Epithelial cell of alveolus of lung (primary cell): ENCODE data around the gene ZNF585A. TPM values are rescaled to one million over a fixed set of nuclear protein-coding genes. Genes with fewer than 3 reads are reported as not detected.

Source experiments
- total RNA-seq: library from RNA; depleted of rRNA; stranded (reverse); fragments of >200 nt; gene quantifications from 2 replicates; pipeline ENCODE4 v1.2.1, GENCODE V29; 2015

Gene ZNF585A
- 11.6 and 16.0 TPM in 2 replicates for total RNA-seq

DNA sequence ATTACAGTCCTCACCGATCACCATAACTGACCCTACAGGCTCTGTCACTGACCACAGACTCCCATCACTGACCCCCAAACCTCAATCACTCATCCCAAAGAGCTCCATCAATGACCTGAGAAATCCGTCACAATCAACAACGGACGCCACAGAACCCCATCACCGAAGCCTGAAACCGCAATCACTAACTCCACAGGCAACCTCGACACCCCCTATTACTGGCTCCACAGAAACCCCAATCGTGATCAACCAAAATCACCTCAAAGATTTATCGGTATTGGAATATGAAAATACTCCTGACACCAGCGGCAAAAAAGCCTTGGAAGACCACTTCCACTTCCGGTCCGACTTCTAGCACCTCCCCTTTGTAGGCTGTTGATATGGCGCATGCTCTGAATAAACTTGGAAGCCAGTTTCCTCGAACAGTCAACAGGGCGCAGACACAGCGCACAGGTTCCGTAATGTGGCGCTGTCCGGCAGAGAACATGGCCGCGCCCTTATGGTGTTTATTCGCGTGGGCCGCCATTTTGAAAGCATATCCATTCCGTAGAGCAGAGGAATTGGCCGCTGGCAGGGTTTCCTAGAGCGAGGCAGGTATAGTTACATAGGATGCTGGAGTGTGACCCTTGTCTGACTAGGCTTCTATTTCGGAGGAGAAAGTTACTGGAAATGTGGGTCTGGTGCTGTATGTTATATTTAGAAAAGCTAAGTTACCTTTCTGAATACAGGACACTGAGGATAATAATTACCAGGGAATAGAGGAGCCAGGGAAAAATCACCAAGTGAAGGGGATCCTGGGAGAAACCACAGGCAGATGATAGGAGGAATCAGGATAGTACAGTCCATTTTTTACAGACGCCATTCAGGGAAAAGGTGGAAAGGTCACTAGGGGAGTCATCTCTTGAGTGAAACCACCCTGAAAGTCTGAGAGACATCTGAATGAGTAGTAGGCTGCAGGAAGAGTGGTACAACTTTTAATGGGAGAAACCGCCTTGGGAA, at the start of gene ZNF585A:
ZNF585A (minus strand) TSS at position 328 of the 999 bp plus-strand sequence. CDS start 2,785 bp downstream, outside the sequence.

DNA sequence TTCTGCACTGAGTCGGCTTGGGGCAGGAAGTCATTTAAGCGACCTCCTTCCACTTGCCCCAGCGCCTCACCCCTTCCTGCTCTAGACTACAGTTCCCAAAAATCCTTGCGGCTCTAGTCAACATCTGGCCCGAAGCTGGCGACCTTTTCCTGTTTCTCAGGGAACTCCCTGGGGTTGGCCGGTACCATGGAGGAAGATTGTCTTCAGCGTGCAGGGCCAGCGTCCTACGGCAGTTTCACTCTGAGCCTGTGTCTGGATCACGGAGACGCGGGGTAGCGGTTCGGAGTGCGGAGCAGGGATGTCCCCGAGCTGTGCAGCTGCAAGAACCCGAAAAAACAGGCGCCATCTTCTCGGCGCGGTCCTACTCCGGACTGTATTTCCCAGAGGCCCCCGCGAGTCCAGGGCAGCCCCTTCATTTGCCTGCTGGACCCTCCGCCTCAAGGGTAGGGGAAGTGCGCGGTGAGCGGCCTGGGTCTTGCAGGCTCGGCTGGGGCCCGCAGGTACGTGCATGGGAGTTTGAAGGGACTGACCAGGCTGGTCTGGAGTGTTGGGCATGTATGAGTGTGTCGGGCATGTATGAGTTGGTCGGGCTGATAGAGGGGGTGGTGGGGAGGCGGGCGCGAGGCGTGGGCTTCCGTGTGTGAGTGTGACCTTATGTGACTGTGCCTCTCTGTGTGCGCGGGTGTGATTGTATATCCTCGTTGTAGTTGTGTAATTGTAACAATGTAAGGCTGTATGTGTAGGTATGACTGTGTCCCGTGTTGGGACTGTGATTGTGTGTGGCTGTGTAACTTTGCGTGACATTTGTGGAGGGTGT, 45.5 kb upstream of the ZNF585A start, which contains the start of gene ZNF383:
ZNF383 (plus strand) TSS at position 440 of the 817 bp plus-strand sequence. CDS start 12,240 bp downstream, outside the sequence.

Other genes with a start within 250 kb of the ZNF585A start
- gene ZNF420, start 94.3 kb downstream of the ZNF585A start, total RNA-seq = 4.5 and 8.7 TPM in 2 replicates
- gene ZNF585B, start 37.8 kb upstream of the ZNF585A start, total RNA-seq = 6.3 and 24.8 TPM in 2 replicates
- gene ZNF383, start 45.5 kb upstream of the ZNF585A start, total RNA-seq = 2.7 and 8.9 TPM in 2 replicates
- 3.0 and 3.3 TPM in 2 replicates for gene ZNF527, start 198.4 kb upstream of the ZNF585A start, total RNA-seq